ENCODE results near the gene RPUSD2. TPM values are rescaled to one million over a fixed set of nuclear protein-coding genes. Genes with fewer than 3 reads are reported as not detected.
A peak's percentile ranks its signal among the peaks of the same experiment; 100 is the strongest.

Gene RPUSD2
- total RNA-seq, 1 experiment from 2014 or later, result 16.4 TPM

DNA sequence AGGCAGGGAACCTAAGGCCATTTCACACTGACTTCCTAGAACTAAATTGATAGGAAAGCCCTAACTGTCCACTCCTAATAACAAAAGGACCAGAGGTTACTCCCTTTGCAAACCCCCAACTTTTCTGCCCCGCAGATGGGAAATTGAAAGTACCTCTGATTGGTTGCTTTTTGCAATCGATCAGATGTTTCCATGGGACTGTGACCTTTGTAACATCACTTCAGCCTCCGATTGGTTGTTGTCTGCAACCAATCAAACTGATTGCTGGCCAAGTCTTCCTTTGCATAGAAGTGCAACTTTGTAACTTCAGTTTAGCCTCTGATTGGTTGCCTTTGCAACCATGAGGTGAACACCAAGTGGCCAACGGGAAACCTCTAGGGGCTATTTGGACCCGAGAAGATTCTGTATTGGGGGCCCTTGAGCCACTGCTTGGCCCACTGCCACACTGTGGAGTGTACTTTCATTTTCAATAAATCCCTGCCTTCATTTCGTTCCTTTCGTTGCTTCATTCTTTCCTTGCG is 13.7 kb downstream of the RPUSD2 start:
- H3K4me3 ChIP-seq, result peak overlapping the region; percentile 32
- peaks cover 7% of the 10 kb centered on the region for H3K4me1 ChIP-seq (replicated peaks)
- peak in 1 of 2 experiments; percentile 34 for DNase-seq (ENCODE audit: low read depth in 1 of 2, low spot score in 2 of 2)
- H3K27ac ChIP-seq, result no peak overlapping the region
- H3K36me3 ChIP-seq, result no peaks in the 10 kb centered on the region
- H3K9me3 ChIP-seq (replicated peaks), result 0 out of 2 replicates have a peak, but pooled peaks cover 3% of the 10 kb centered on the region
- H3K27me3 ChIP-seq (replicated peaks), result peaks cover 2% of the 10 kb centered on the region; the same call in 1 of the 2 replicates

DNA sequence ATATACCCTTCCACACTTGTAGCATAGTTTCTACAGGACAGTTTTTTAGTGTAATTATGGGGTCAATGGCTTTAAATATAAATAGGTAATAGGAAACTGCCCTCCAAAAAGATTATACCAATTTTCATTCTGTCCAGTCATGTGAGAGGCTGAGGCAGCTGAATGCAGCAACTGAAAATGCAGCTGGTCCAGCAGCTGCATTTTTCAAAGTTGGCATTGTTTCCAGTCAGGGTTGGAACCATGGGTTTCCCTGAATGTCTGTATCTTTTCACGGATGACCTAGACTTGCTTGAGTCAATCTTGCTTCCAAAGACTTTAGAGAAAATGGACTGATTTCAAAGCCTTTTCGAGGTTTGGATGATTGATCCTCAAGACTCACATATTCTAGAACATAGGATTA is 15.1 kb downstream of the RPUSD2 start:
- no peak for DNase-seq (ENCODE audit: low read depth in 1 of 2, low spot score in 2 of 2)
- no peak overlapping the region for H3K27ac ChIP-seq
- H3K4me3 ChIP-seq, result no peak overlapping the region

DNA sequence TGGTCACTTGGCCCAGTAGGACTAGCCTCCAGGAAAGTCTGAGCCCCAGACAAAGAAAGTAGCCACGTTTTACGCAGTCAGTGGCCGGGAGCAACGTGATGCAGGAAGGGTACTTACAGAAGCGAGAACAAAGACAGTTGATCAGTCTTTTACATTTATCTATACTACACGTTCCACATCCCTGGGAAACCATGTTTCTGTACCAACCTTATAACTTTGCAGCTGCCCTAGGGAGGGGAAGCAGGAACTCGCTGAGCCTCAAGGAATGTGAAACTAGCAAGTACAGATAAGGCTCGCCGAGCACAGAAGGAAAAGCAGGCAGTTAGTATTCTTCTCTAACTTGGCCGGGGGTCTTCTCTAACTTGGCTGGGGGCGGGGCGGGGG is 21.6 kb downstream of the RPUSD2 start:
- peaks cover 7% of the 10 kb centered on the region; the same call in 1 of the 2 replicates for H3K4me1 ChIP-seq (replicated peaks)
- H3K27me3 ChIP-seq (replicated peaks), result no peaks in the 10 kb centered on the region
- peaks cover 8% of the 10 kb centered on the region for H3K36me3 ChIP-seq
- no peak overlapping the region for H3K4me3 ChIP-seq
- no peaks in the 10 kb centered on the region for H3K9me3 ChIP-seq (replicated peaks)
- DNase-seq (ENCODE audit: low read depth in 1 of 2, low spot score in 2 of 2), result no peak
- H3K27ac ChIP-seq, result no peak overlapping the region

More for the DNA sequence above, 15.1 kb downstream of the RPUSD2 start:
- H3K27me3 ChIP-seq (replicated peaks), result peaks cover 2% of the 10 kb centered on the region; the same call in 1 of the 2 replicates
- H3K4me1 ChIP-seq (replicated peaks), result peaks cover 7% of the 10 kb centered on the region
- H3K36me3 ChIP-seq, result no peaks in the 10 kb centered on the region
- H3K9me3 ChIP-seq (replicated peaks), result 0 out of 2 replicates have a peak, but pooled peaks cover 3% of the 10 kb centered on the region

DNA sequence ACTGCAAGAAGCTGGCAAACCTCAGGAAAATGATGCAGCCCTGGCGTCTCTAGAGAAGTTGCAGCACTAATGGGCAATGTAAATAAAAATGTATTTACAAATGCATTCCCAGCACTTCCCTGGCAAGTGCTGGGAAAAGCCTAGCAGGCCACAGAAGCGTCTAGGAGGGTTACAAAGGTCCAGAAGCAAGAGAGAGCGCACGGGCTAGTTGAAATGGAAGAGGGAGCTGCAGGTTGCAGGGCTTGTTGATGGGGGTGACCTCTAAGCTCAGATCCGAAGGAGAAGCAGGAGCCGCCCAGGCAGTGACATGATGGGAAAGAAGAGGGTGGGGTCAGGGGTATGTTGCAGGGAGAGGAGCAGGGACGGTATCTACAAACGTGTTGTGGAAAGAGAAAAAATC is 22.3 kb downstream of the RPUSD2 start:
- H3K4me1 ChIP-seq (replicated peaks), result peaks cover 11% of the 10 kb centered on the region; the same call in 1 of the 2 replicates
- no peaks in the 10 kb centered on the region for H3K27me3 ChIP-seq (replicated peaks)
- peaks cover 8% of the 10 kb centered on the region for H3K36me3 ChIP-seq
- H3K27ac ChIP-seq, result no peak overlapping the region
- DNase-seq (ENCODE audit: low read depth in 1 of 2, low spot score in 2 of 2), result no peak
- H3K4me3 ChIP-seq, result no peak overlapping the region
- no peaks in the 10 kb centered on the region for H3K9me3 ChIP-seq (replicated peaks)

GRCh38 chr15:40593165-40593564 is 24.1 kb downstream of the RPUSD2 start:
- Histone ChIP-seq H3K27ac (no peak overlapping the region), H3K9me3 (replicated peaks) (no peaks in the 10 kb centered on the region), H3K4me1 (replicated peaks) (peaks cover 15% of the 10 kb centered on the region), H3K27me3 (replicated peaks) (no peaks in the 10 kb centered on the region), H3K36me3 (peaks cover 13% of the 10 kb centered on the region), H3K4me3 (no peak overlapping the region)
- no peak for DNase-seq (ENCODE audit: low read depth in 1 of 2, low spot score in 2 of 2)

DNA sequence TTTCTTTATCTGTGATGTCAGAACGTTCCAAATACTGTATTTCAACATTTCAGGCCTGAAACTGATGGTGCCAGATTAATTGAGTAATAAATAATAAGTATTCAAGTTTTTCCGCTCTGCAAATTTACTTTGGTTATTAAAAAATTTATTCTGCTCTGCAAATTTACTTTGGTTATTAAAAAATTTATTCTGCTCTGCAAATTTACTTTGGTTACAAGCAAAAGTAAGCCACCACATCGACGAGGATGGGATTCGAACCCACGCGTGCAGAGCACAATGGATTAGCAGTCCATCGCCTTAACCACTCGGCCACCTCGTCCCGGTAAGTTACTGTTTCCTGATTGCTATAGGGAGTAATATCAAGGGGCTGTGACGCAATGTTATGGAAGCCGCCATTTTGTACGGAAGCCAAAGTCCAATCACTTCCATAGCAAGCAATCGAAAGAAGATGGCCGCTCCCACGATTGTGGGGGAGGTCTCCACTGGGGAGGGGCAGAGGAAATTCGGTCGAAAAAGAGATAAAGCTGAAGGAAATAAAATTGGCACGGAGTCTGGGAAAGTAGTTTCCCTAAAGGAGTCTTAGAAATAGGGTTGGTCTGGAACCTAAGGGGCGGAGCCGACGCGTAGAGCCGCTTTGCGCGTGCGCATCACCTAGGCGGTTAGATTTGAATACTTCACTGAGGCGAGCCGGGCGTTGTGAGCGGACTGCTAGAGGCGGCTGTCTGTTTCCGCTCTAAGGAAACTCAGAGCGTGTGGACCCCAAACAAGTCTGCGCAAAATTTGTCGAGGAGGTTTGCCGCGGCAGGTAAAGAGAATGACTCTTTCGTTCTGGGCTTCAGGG is 24.7 kb downstream of the RPUSD2 start, which contains the start of gene KNL1:
KNL1 (plus strand) TSS at position 662 of the 841 bp plus-strand sequence. CDS start 8,683 bp downstream, outside the sequence.
- peak within 1 kb of the TSS; percentile 96 for H3K27ac ChIP-seq
- DNase-seq (ENCODE audit: low read depth in 1 of 2, low spot score in 2 of 2), result peak; percentile 90 to 100
- H3K4me1 ChIP-seq (replicated peaks), result peaks cover 15% of the 10 kb centered on the region
- peak within 1 kb of the TSS; percentile 65 for H3K4me3 ChIP-seq
- peaks cover 13% of the 10 kb centered on the region for H3K36me3 ChIP-seq
- H3K27me3 ChIP-seq (replicated peaks), result no peaks in the 10 kb centered on the region
- H3K9me3 ChIP-seq (replicated peaks), result no peaks in the 10 kb centered on the region

- H3K27me3 ChIP-seq (replicated peaks), result no peaks in the 10 kb centered on the region
- H3K9me3 ChIP-seq (replicated peaks), result no peaks in the 10 kb centered on the region
- H3K27ac ChIP-seq, result peak overlapping the region; percentile 96
- DNase-seq (ENCODE audit: low read depth in 1 of 2, low spot score in 2 of 2), result peak in 1 of 2 experiments; percentile 77
- H3K36me3 ChIP-seq, result peaks cover 13% of the 10 kb centered on the region
- peaks cover 14% of the 10 kb centered on the region for H3K4me1 ChIP-seq (replicated peaks)
- peak overlapping the region; percentile 65 for H3K4me3 ChIP-seq
These were observed 25.3 kb downstream of the RPUSD2 start for GRCh38 chr15:40594429-40594836.

DNA sequence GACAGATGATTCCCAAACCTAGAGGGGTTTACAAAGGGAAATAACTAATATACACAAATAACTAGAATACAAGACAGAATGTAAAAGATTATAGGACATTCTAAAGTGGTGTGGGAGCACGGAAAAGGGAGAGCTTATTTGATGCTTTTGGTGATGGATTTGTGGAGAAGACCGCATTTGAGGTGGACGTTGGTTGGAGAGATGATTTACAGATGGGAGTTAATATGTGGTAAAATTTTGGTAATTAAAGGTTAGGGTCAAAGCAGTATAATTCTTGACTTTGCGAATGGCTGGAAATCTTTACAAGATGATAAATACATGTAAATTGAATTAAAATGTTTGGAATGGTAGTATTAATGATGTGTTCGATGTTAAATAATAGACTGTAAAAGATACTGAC is 26.1 kb downstream of the RPUSD2 start:
- Histone ChIP-seq H3K36me3 (peaks cover 13% of the 10 kb centered on the region), H3K4me1 (replicated peaks) (peaks cover 11% of the 10 kb centered on the region), H3K27me3 (replicated peaks) (no peaks in the 10 kb centered on the region), H3K4me3 (peak overlapping the region; percentile 65), H3K9me3 (replicated peaks) (no peaks in the 10 kb centered on the region), H3K27ac (peak overlapping the region; percentile 96)
- DNase-seq (ENCODE audit: low read depth in 1 of 2, low spot score in 2 of 2), result peak in 1 of 2 experiments; percentile 25

GRCh38 chr15:40595773-40596172 is 26.7 kb downstream of the RPUSD2 start:
- Histone ChIP-seq H3K9me3 (replicated peaks) (no peaks in the 10 kb centered on the region; the same call in 1 of the 2 replicates), H3K4me1 (replicated peaks) (peaks cover 11% of the 10 kb centered on the region), H3K36me3 (peaks cover 13% of the 10 kb centered on the region), H3K27me3 (replicated peaks) (no peaks in the 10 kb centered on the region), H3K4me3 (peak overlapping the region; percentile 65), H3K27ac (no peak overlapping the region)
- no peak for DNase-seq (ENCODE audit: low read depth in 1 of 2, low spot score in 2 of 2)

- peaks cover 11% of the 10 kb centered on the region for H3K4me1 ChIP-seq (replicated peaks)
- no peaks in the 10 kb centered on the region; the same call in 1 of the 2 replicates for H3K9me3 ChIP-seq (replicated peaks)
- no peak overlapping the region for H3K27ac ChIP-seq
- no peaks in the 10 kb centered on the region for H3K27me3 ChIP-seq (replicated peaks)
- no peak for DNase-seq (ENCODE audit: low read depth in 1 of 2, low spot score in 2 of 2)
- H3K4me3 ChIP-seq, result no peak overlapping the region
- peaks cover 17% of the 10 kb centered on the region for H3K36me3 ChIP-seq
These were observed 27.9 kb downstream of the RPUSD2 start for GRCh38 chr15:40597024-40597423.

- peaks cover 19% of the 10 kb centered on the region for H3K36me3 ChIP-seq
- H3K27me3 ChIP-seq (replicated peaks), result no peaks in the 10 kb centered on the region
- H3K27ac ChIP-seq, result no peak overlapping the region
- H3K9me3 ChIP-seq (replicated peaks), result no peaks in the 10 kb centered on the region; the same call in 1 of the 2 replicates
- H3K4me3 ChIP-seq, result no peak overlapping the region
- DNase-seq (ENCODE audit: low read depth in 1 of 2, low spot score in 2 of 2), result peak in 1 of 2 experiments; percentile 22
- H3K4me1 ChIP-seq (replicated peaks), result peaks cover 11% of the 10 kb centered on the region
These were observed 29.0 kb downstream of the RPUSD2 start for GRCh38 chr15:40598126-40598525.

DNA sequence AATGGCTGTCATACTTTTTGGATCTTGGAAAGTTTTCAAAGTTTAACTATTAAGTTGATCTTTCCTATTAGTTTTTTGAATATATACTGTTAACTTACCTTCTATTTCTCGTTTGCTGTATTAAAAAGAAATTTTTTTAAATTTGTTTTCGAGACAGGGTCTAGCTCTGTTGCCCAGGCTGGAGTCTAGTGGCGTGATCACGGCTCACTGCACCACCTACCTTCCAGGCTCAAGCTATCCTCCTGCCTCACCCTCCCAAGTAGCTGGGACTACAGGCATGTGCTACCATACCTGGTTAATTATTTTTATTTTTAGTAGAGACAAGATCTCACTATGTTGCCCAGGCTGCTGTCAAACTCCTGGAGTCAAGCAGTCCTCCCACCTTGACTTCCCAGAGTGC is 29.6 kb downstream of the RPUSD2 start:
- Histone ChIP-seq H3K27ac (no peak overlapping the region), H3K9me3 (replicated peaks) (no peaks in the 10 kb centered on the region; the same call in 1 of the 2 replicates), H3K36me3 (peaks cover 24% of the 10 kb centered on the region), H3K4me1 (replicated peaks) (peaks cover 11% of the 10 kb centered on the region), H3K4me3 (no peak overlapping the region), H3K27me3 (replicated peaks) (no peaks in the 10 kb centered on the region)
- DNase-seq (ENCODE audit: low read depth in 1 of 2, low spot score in 2 of 2), result no peak

GRCh38 chr15:40600956-40601355 is 31.9 kb downstream of the RPUSD2 start:
- no peaks in the 10 kb centered on the region; the same call in 1 of the 2 replicates for H3K9me3 ChIP-seq (replicated peaks)
- no peak overlapping the region for H3K27ac ChIP-seq
- DNase-seq (ENCODE audit: low read depth in 1 of 2, low spot score in 2 of 2), result no peak
- peaks cover 35% of the 10 kb centered on the region for H3K36me3 ChIP-seq
- H3K4me3 ChIP-seq, result no peak overlapping the region
- H3K27me3 ChIP-seq (replicated peaks), result no peaks in the 10 kb centered on the region
- H3K4me1 ChIP-seq (replicated peaks), result peaks cover 4% of the 10 kb centered on the region

DNA sequence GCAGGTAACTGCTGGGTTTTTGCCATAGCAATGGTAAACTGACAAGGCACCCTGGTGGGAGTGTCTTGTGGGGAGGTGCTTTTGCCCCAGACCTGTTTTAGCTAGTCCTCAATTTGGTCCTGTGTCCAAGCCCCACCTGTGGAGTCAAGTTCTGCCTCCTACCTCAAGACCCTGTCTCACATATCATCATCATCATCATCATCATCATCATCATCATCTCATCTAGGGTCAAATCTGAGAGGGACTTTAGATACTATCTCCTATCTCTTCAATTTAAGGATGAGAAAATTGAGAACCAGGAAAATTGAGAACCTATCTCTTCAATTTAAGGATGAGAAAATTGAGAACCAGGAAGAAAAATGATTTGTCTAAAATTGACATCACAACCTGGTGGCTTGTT is 34.8 kb downstream of the RPUSD2 start:
- no peaks in the 10 kb centered on the region for H3K27me3 ChIP-seq (replicated peaks)
- peaks cover 54% of the 10 kb centered on the region for H3K36me3 ChIP-seq
- H3K27ac ChIP-seq, result no peak overlapping the region
- no peaks in the 10 kb centered on the region for H3K4me1 ChIP-seq (replicated peaks)
- no peak for DNase-seq (ENCODE audit: low read depth in 1 of 2, low spot score in 2 of 2)
- no peak overlapping the region for H3K4me3 ChIP-seq
- H3K9me3 ChIP-seq (replicated peaks), result no peaks in the 10 kb centered on the region; the same call in 1 of the 2 replicates

Measured in SJSA1 (cell line).